Astrocyte (in vitro differentiated cells and primary cell): ENCODE data around the gene TMPRSS9. TPM values are rescaled to one million over a fixed set of nuclear protein-coding genes. Genes with fewer than 3 reads are reported as not detected.

Experiments
- DNase-seq: peaks from one replicate; pipeline ENCODE4 v3.0.0-alpha.2; 2010; ENCODE audit warnings: low read depth
- FAIRE-seq: peaks from 2 replicates; lab custom pipeline; 2011; peaks lifted over from hg19 to GRCh38; lab: Jason Lieb, UNC
- H2AFZ ChIP-seq: 2 replicates; pipeline ENCODE4 v1.6.0; 2012; ENCODE audit warnings: low read depth, low read length, inconsistent platforms
- H3K27ac ChIP-seq: 2 replicates; pipeline ENCODE4 v1.5.1; 2011; ENCODE audit warnings: low read depth, low read length, inconsistent platforms
- H3K27me3 ChIP-seq: 2 replicates; pipeline ENCODE4 v1.6.0; 2011; ENCODE audit warnings: low read length, inconsistent platforms; ENCODE audit not compliant: insufficient read depth
- H3K36me3 ChIP-seq: 2 replicates; pipeline ENCODE4 v1.5.1; 2011; ENCODE audit warnings: low read length, inconsistent platforms; ENCODE audit not compliant: insufficient read depth
- H3K4me1 ChIP-seq: 2 replicates; pipeline ENCODE4 v1.5.1; 2011; ENCODE audit warnings: low read length, inconsistent platforms; ENCODE audit not compliant: insufficient read depth
- H3K4me2 ChIP-seq: 2 replicates; pipeline ENCODE4 v1.6.0; 2012; ENCODE audit warnings: low read length, inconsistent platforms
- H3K4me3 ChIP-seq: 2 replicates; pipeline ENCODE4 v1.5.1; 2011; ENCODE audit warnings: low read depth, mild to moderate bottlenecking, low read length, inconsistent platforms; ENCODE audit not compliant: insufficient read depth
- H3K79me2 ChIP-seq: 2 replicates; pipeline ENCODE4 v1.6.0; 2012; ENCODE audit warnings: mild to moderate bottlenecking, low read length, inconsistent platforms; ENCODE audit not compliant: insufficient read depth
- H3K9ac ChIP-seq: 2 replicates; pipeline ENCODE4 v1.6.0; 2012; ENCODE audit warnings: mild to moderate bottlenecking, low read length, inconsistent platforms
- H3K9me3 ChIP-seq: 2 replicates; pipeline ENCODE4 v1.5.1; 2012; ENCODE audit warnings: low read depth, mild to moderate bottlenecking, low read length, inconsistent platforms; ENCODE audit not compliant: insufficient read depth
- H4K20me1 ChIP-seq: 2 replicates; pipeline ENCODE4 v1.6.0; 2012; ENCODE audit warnings: low read length, inconsistent platforms; ENCODE audit not compliant: insufficient read depth
- H3K27ac Mint-ChIP-seq: one replicate; pipeline ENCODE4 v1.8.0; 2021; ENCODE audit warnings: mild to moderate bottlenecking, mixed read lengths; ENCODE audit not compliant: unreplicated experiment
- H3K27me3 Mint-ChIP-seq: one replicate; pipeline ENCODE4 v1.8.0; 2021; ENCODE audit warnings: low read depth, mixed read lengths; ENCODE audit not compliant: unreplicated experiment
- H3K36me3 Mint-ChIP-seq: one replicate; pipeline ENCODE4 v1.8.0; 2021; ENCODE audit warnings: low read depth, mixed read lengths; ENCODE audit not compliant: unreplicated experiment
- H3K4me1 Mint-ChIP-seq: one replicate; pipeline ENCODE4 v1.8.0; 2021; ENCODE audit warnings: low read depth, mixed read lengths; ENCODE audit not compliant: unreplicated experiment
- H3K4me3 Mint-ChIP-seq: one replicate; pipeline ENCODE4 v1.8.0; 2021; ENCODE audit warnings: mild to moderate bottlenecking, moderate library complexity, mixed read lengths; ENCODE audit not compliant: unreplicated experiment
- H3K9me3 Mint-ChIP-seq: one replicate; pipeline ENCODE4 v1.8.0; 2021; ENCODE audit warnings: mild to moderate bottlenecking, mixed read lengths; ENCODE audit not compliant: unreplicated experiment
- CTCF ChIP-seq: IDR thresholded peaks from 2 replicates; pipeline ENCODE4 v1.5.1; 2011; ENCODE audit warnings: low read depth, mild to moderate bottlenecking, inconsistent platforms, low read length, moderate library complexity; ENCODE audit not compliant: insufficient read depth
- EZH2 ChIP-seq: IDR thresholded peaks from 2 replicates; pipeline ENCODE4 v1.6.1; 2012; ENCODE audit warnings: mild to moderate bottlenecking, low read length, inconsistent platforms; ENCODE audit not compliant: insufficient read depth
- microRNA-seq: library from miRNA; unstranded; fragments of <30 nt; microRNA quantifications from one replicate; pipeline ENCODE4 v1.2.0, GENCODE V29; 2020
- total RNA-seq: library from RNA; stranded (reverse); gene quantifications from 2 replicates; pipeline ENCODE4 v1.2.1, GENCODE V29; 2021

Gene TMPRSS9
- total RNA-seq, 1 donor from 2014 or later = 0.16 TPM

GRCh38 chr19:2474232-2475017, 114.4 kb downstream of the TMPRSS9 start:
- TF ChIP-seq EZH2 = no peak
- TF ChIP-seq CTCF = peak; percentile 59
- H2AFZ ChIP-seq = no peak overlapping the region
- H3K9me3 ChIP-seq = no peaks in the 10 kb centered on the region
- Mint-ChIP-seq H3K9me3 (no peaks in the 10 kb centered on the region), H3K27me3 (no peaks in the 10 kb centered on the region), H3K4me1 (peaks cover 3% of the 10 kb centered on the region), H3K4me3 (peak overlapping the region; percentile 89), H3K27ac (peak overlapping the region; percentile 94), H3K36me3 (peaks cover 18% of the 10 kb centered on the region)
- H3K4me1 ChIP-seq = peaks cover 15% of the 10 kb centered on the region
- H3K9ac ChIP-seq = peak overlapping the region; percentile 67
- peaks cover 40% of the 10 kb centered on the region for H3K79me2 ChIP-seq
- H3K27ac ChIP-seq = peak overlapping the region; percentile 77
- DNase-seq = peak; percentile 79
- FAIRE-seq = no peak
- peak overlapping the region; percentile 84 for H3K4me2 ChIP-seq
- peaks cover 34% of the 10 kb centered on the region for H4K20me1 ChIP-seq
- no peaks in the 10 kb centered on the region for H3K27me3 ChIP-seq
- H3K36me3 ChIP-seq = peaks cover 3% of the 10 kb centered on the region
- peak overlapping the region; percentile 60 for H3K4me3 ChIP-seq

- no peak for FAIRE-seq
- peak overlapping the region; percentile 94 for H3K27ac Mint-ChIP-seq
Observed at GRCh38 chr19:2475018-2475701, 115.1 kb downstream of the TMPRSS9 start.

More at GRCh38 chr19:2475018-2475701, 115.1 kb downstream of the TMPRSS9 start:
- Histone ChIP-seq H3K9me3 (no peaks in the 10 kb centered on the region), H3K4me3 (peak overlapping the region; percentile 60), H3K27me3 (no peaks in the 10 kb centered on the region), H4K20me1 (peaks cover 34% of the 10 kb centered on the region), H3K36me3 (peaks cover 3% of the 10 kb centered on the region), H2AFZ (no peak overlapping the region), H3K9ac (peak overlapping the region; percentile 67), H3K79me2 (peaks cover 40% of the 10 kb centered on the region), H3K27ac (peak overlapping the region; percentile 77), H3K4me1 (peaks cover 10% of the 10 kb centered on the region), H3K4me2 (peak overlapping the region; percentile 84)
- DNase-seq = peak; percentile 59
- TF ChIP-seq CTCF (no peak), EZH2 (no peak)
- H3K27me3 Mint-ChIP-seq = no peaks in the 10 kb centered on the region
- no peaks in the 10 kb centered on the region for H3K4me1 Mint-ChIP-seq
- H3K36me3 Mint-ChIP-seq = peaks cover 18% of the 10 kb centered on the region
- H3K4me3 Mint-ChIP-seq = peak overlapping the region; percentile 89
- no peaks in the 10 kb centered on the region for H3K9me3 Mint-ChIP-seq

Small RNAs within 50 kb of the gene (microRNA-seq; reads per million reads assigned to microRNA genes)
- gene MIR7108 = 11.5 reads per million, percentile 38 among the genes with 10 or more reads in this experiment

Other genes with a start within 250 kb of the TMPRSS9 start
- gene AP3D1, start 208.7 kb upstream of the TMPRSS9 start, total RNA-seq = 162 and 167 TPM in 2 replicates
- 21.7 and 25.6 TPM in 2 replicates for gene DOT1L, start 196.3 kb upstream of the TMPRSS9 start, total RNA-seq
- 69.9 and 78.3 TPM in 2 replicates for gene PLEKHJ1, start 123.9 kb upstream of the TMPRSS9 start, total RNA-seq
- 76.6 and 83.2 TPM in 2 replicates for gene SF3A2, start 123.4 kb upstream of the TMPRSS9 start, total RNA-seq
- 3.5 and 4.6 TPM in 2 replicates for gene AMH, start 110.9 kb upstream of the TMPRSS9 start, total RNA-seq
- 0.36 and 1.3 TPM in 2 replicates for gene JSRP1, start 103.8 kb upstream of the TMPRSS9 start, total RNA-seq
- gene PEAK3, start 78.1 kb upstream of the TMPRSS9 start, total RNA-seq = 0.18 TPM in 1 of 2 replicates, not detected in the other
- not detected in 2 replicates for gene LINGO3, start 52.1 kb upstream of the TMPRSS9 start, total RNA-seq
- gene LSM7, start 31.7 kb upstream of the TMPRSS9 start, total RNA-seq = 91.4 and 97.6 TPM in 2 replicates
- 52.2 and 55.4 TPM in 2 replicates for gene SPPL2B, start 31.6 kb upstream of the TMPRSS9 start, total RNA-seq
- gene TIMM13, start 67.3 kb downstream of the TMPRSS9 start, total RNA-seq = 93.4 and 105 TPM in 2 replicates
- gene LMNB2, start 96.7 kb downstream of the TMPRSS9 start, total RNA-seq = 64.0 and 72.1 TPM in 2 replicates
- gene GADD45B, start 115.9 kb downstream of the TMPRSS9 start, total RNA-seq = 161 and 190 TPM in 2 replicates